Activated naive CD4-positive, alpha-beta T cell treated with Interleukin-2 at 50 U/mL for 16 hours (primary cell): Measurements from ENCODE around the gene KRT14.
"Not testable (repeated sequence)": the region's sequence is repeated elsewhere in the genome, so short reads cannot be mapped to it uniquely, and the experiment has no call there.

ENCODE experiments used
- DNase-seq: peaks from one replicate; pipeline ENCODE4 v3.0.0-alpha.2; 2020

Gene KRT14

GRCh38 chr17:41576740-41577139 is 10.0 kb downstream of the KRT14 start:
- DNase-seq = not testable (repeated sequence)

GRCh38 chr17:41575336-41575735 is 11.4 kb downstream of the KRT14 start:
- DNase-seq = no peak

- DNase-seq = no peak
These were observed 14.9 kb downstream of the KRT14 start, which contains the start of gene KRT9 for GRCh38 chr17:41571561-41572434. Gene KRT9, minus strand, starts transcription at chr17:41572059. Its CDS starts 67 bp downstream, at chr17:41571992.

- no peak for DNase-seq
These were observed 19.4 kb downstream of the KRT14 start for GRCh38 chr17:41567317-41567716.

- DNase-seq = no peak
These were observed 21.4 kb downstream of the KRT14 start for GRCh38 chr17:41565338-41565737.

GRCh38 chr17:41563607-41564170 is 23.0 kb downstream of the KRT14 start:
- no peak for DNase-seq

GRCh38 chr17:41561554-41561953 is 25.1 kb downstream of the KRT14 start:
- DNase-seq = no peak

- no peak for DNase-seq
These were observed 27.1 kb downstream of the KRT14 start for GRCh38 chr17:41559548-41559947.

GRCh38 chr17:41556931-41557330 is 29.8 kb downstream of the KRT14 start:
- no peak for DNase-seq

- no peak for DNase-seq
These were observed 30.4 kb downstream of the KRT14 start for GRCh38 chr17:41556306-41556705.

GRCh38 chr17:41555105-41555887 is 31.4 kb downstream of the KRT14 start:
- DNase-seq = no peak

- no peak for DNase-seq
These were observed 32.6 kb downstream of the KRT14 start for GRCh38 chr17:41553987-41554680.

GRCh38 chr17:41553176-41553575 is 33.5 kb downstream of the KRT14 start:
- no peak for DNase-seq

GRCh38 chr17:41552455-41552854 is 34.2 kb downstream of the KRT14 start:
- DNase-seq = no peak

- no peak for DNase-seq
These were observed 35.3 kb downstream of the KRT14 start for GRCh38 chr17:41551365-41551764.

GRCh38 chr17:41549596-41550039 is 37.1 kb downstream of the KRT14 start:
- DNase-seq = no peak

GRCh38 chr17:41548844-41549595 is 37.7 kb downstream of the KRT14 start:
- peak; percentile 85 for DNase-seq

- DNase-seq = peak; percentile 80
These were observed 38.5 kb downstream of the KRT14 start for GRCh38 chr17:41547921-41548843.

- DNase-seq = no peak
These were observed 39.3 kb downstream of the KRT14 start for GRCh38 chr17:41547378-41547841.

- DNase-seq = no peak
These were observed 39.9 kb downstream of the KRT14 start for GRCh38 chr17:41546819-41547218.
